LNCaP clone FGC (cell line): ENCODE results near the gene PLCB3.

Source experiments
- DNase-seq: peaks from one replicate; pipeline ENCODE4 v3.0.0-alpha.2; 2011; ENCODE audit warnings: low read depth
- H3K4me3 ChIP-seq: 2 replicates; pipeline ENCODE4 v1.5.1; 2011; ENCODE audit warnings: mild to moderate bottlenecking, low read depth, low read length, control low read depth
- TF ChIP-seq, protein P1 (sequence below): IDR thresholded peaks from 2 replicates; pipeline ENCODE4 v1.5.1; 2012; ENCODE audit warnings: mild to moderate bottlenecking; ENCODE audit not compliant: control insufficient read depth, insufficient read depth; ENCODE audit errors: extremely low read depth

The PLCB3 gene

DNA sequence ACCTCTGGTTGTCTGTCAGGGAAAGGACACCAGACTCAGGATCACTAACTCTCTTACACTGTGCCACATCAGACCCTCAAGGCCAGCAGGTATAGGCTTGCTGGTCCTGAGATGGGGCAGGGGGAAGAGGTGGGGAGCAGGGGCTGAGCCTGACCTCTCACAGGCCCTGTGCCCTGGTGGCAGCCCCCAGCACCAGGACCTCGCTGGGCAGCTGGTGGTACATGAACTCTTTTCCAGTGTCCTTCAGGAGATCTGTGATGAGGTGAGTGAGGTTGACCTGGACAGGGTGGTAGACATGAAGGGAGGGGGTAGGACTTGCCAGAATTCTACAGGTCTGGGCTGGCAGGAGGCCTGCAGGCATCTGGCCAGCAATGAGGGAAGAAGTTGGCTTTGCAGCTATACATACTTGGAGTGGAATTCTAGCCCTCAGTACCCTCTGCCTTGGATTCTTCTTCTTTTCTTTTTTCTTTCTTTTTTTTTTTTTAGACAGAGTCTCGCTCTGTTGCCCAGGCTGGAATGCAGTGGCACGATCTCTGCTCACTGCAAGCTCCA is 23.8 kb upstream of the PLCB3 start:
- H3K4me3 ChIP-seq: peak overlapping the region; percentile 87
- TF ChIP-seq, protein P1, sequence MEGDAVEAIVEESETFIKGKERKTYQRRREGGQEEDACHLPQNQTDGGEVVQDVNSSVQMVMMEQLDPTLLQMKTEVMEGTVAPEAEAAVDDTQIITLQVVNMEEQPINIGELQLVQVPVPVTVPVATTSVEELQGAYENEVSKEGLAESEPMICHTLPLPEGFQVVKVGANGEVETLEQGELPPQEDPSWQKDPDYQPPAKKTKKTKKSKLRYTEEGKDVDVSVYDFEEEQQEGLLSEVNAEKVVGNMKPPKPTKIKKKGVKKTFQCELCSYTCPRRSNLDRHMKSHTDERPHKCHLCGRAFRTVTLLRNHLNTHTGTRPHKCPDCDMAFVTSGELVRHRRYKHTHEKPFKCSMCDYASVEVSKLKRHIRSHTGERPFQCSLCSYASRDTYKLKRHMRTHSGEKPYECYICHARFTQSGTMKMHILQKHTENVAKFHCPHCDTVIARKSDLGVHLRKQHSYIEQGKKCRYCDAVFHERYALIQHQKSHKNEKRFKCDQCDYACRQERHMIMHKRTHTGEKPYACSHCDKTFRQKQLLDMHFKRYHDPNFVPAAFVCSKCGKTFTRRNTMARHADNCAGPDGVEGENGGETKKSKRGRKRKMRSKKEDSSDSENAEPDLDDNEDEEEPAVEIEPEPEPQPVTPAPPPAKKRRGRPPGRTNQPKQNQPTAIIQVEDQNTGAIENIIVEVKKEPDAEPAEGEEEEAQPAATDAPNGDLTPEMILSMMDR: no peak
- DNase-seq: no peak

GRCh38 chr11:64229090-64229743 is 22.1 kb upstream of the PLCB3 start:
- TF ChIP-seq, protein P1: no peak
- DNase-seq: no peak
- no peak overlapping the region for H3K4me3 ChIP-seq

GRCh38 chr11:64229744-64230170 is 21.6 kb upstream of the PLCB3 start:
- no peak for DNase-seq
- peak overlapping the region; percentile 69 for H3K4me3 ChIP-seq
- TF ChIP-seq, protein P1: no peak

GRCh38 chr11:64230171-64230984 is 21.0 kb upstream of the PLCB3 start, which contains the start of gene DNAJC4:
DNAJC4 (plus strand) TSS chr11:64230548; CDS start chr11:64230855, 307 bp downstream.
- peak; percentile 72 for DNase-seq
- peak within 1 kb of the TSS; percentile 69 for H3K4me3 ChIP-seq
- TF ChIP-seq, protein P1: no peak

DNA sequence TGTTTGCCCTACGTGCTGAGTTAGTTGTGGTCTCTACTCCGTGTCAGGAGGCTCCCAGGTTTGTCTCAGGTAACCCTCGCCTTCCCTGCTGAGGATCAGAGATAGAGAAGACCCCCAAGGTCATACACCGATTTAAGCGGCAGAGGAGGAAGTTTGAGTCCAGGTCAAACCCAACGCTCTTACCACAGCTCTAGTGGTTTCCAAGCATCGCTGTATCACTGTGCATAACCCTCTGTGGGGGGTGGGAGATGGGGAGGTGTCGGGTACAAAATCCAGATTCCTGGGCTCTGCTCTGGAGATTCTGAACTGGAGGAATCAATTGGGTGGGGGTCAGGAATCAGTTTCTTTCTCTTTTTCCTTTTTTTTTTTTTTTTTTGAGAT is 20.4 kb upstream of the PLCB3 start:
- no peak for DNase-seq
- peak overlapping the region; percentile 69 for H3K4me3 ChIP-seq
- TF ChIP-seq, protein P1: no peak

- TF ChIP-seq, protein P1: no peak
- no peak for DNase-seq
- no peak overlapping the region for H3K4me3 ChIP-seq
Measured at GRCh38 chr11:64231546-64231945, 19.8 kb upstream of the PLCB3 start.
